NCI-H1092 treated with DMSO at 0.1 percent for 48 hours (cell line): ENCODE data around the gene C2CD4B.

Source experiments
- DNase-seq: peaks from one replicate; lab custom pipeline; 2025; lab: John Stamatoyannopoulos, UW

C2CD4B gene

GRCh38 chr15:62119227-62119864 is 45.7 kb downstream of the C2CD4B start:
- no peak for DNase-seq

GRCh38 chr15:62118520-62119226 is 46.4 kb downstream of the C2CD4B start:
- no peak for DNase-seq

GRCh38 chr15:62115847-62116246 is 49.2 kb downstream of the C2CD4B start:
- no peak for DNase-seq
